NCI-H82 treated with DMSO at 0.1 percent for 48 hours (cell line): ENCODE results near the gene HDGFL3.
"Not testable (repeated sequence)": the region's sequence is repeated elsewhere in the genome, so short reads cannot be mapped to it uniquely, and the experiment has no call there.

Experiments
- DNase-seq: peaks from one replicate; lab custom pipeline; 2025; ENCODE audit not compliant: unreplicated experiment; lab: John Stamatoyannopoulos, UW

HDGFL3 gene

GRCh38 chr15:83104141-83104540 lies 103.5 kb downstream of the HDGFL3 start:
- DNase-seq = no peak

GRCh38 chr15:83102346-83102745 lies 105.3 kb downstream of the HDGFL3 start:
- no peak for DNase-seq

DNA sequence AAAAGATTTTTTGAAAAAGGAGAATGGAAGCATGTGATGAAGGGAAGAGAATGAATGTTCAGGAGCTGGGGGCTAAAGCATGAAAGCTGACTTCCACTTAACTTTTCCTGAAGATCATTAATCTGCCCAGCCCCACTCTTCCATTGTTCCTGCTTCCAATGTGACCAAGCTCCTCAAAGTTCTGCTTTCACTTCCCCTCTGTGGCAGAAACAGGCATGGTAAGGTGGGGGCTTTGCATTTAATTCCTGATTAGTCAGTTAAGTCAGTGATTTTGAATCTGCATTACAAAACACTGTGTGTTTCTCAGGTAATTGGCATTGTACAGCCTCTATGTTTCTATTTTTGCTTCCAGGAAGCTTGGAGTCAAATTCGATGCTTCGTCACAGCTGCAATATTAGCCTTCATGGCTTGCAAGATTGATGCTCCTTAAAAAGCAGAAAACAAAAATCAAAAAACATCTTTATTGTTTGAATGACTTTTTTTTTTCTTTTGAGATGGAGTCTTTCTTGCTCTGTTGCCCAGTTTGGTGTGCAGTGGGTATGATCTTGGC lies 107.5 kb downstream of the HDGFL3 start:
- DNase-seq = no peak

DNA sequence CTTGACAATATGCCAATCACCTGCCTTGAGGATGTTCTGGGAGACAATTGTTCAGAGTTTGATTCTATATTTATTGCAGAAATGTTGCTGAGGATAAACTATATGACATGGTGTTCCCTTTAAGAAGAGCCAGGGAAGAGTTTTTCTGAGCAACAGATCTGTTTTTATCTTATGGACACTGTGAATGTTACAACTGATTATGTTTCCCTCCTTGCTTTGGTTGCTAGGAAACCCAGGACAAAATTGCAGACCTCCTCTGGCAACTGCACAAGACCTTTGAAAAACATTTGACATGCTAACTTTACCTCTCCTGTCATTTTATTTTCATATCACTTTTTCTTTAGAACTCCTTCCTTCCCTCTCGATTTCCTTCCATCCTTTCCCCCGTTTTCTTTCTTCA lies 108.3 kb downstream of the HDGFL3 start:
- DNase-seq = no peak

DNA sequence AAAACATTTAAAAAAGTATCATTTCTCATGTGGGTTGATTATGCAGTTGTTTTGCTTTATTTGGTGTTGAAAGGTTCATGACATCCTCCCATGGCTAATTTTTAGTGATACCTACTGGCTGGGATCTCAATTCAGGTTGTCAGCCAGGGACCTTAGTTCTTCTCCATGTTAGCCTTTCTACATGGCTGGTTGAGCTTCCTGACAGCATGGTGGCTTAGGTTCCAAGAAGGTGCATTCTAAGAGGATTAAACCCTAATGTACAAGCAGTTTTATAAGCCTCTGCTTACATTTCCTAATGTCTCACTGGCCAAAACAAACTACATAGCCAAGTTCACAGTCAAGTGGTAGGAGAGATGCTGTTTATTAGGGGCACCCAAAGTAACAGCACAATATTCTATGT lies 109.5 kb downstream of the HDGFL3 start:
- DNase-seq = no peak

- no peak for DNase-seq
Observed at GRCh38 chr15:83094583-83094982, 113.0 kb downstream of the HDGFL3 start.

- no peak for DNase-seq
Observed at GRCh38 chr15:83092309-83092976, 115.2 kb downstream of the HDGFL3 start.

- not testable (repeated sequence) for DNase-seq
Observed at GRCh38 chr15:83091965-83092308, 115.7 kb downstream of the HDGFL3 start.

- no peak for DNase-seq
Observed at GRCh38 chr15:83090465-83090864, 117.2 kb downstream of the HDGFL3 start.

- no peak for DNase-seq
Observed at GRCh38 chr15:83088876-83089275, 118.7 kb downstream of the HDGFL3 start.

DNA sequence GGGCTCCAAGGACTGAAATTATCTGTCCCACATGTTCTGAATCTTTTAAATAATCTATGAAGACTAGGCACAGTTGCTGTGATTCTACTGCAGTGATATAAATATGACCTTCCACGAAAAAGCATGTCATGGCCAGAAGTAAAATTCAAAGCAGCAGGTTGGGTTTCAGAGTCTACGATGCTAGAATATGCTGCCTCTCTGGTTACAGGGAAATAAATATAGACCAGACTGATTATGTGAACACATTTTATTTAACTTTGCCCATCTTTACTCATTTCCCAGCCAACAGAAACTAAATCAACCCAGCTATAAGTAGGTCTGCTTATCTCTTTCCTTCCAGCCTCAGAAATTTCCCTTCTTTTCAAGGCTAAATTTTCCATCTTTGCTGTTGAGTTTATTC lies 120.0 kb downstream of the HDGFL3 start:
- no peak for DNase-seq

GRCh38 chr15:83085864-83086552 lies 121.6 kb downstream of the HDGFL3 start:
- DNase-seq = not testable (repeated sequence)

- not testable (repeated sequence) for DNase-seq
Observed at GRCh38 chr15:83085461-83085860, 122.2 kb downstream of the HDGFL3 start.

GRCh38 chr15:83082730-83083386 lies 124.8 kb downstream of the HDGFL3 start:
- no peak for DNase-seq

- DNase-seq = no peak
Observed at GRCh38 chr15:83081256-83082014, 126.2 kb downstream of the HDGFL3 start.

GRCh38 chr15:83078712-83079111 lies 128.9 kb downstream of the HDGFL3 start:
- no peak for DNase-seq
